ENCODE data around the gene SDHAF2. TPM values are rescaled to one million over a fixed set of nuclear protein-coding genes. Genes with fewer than 3 reads are reported as not detected.
A peak's percentile ranks its signal among the peaks of the same experiment; 100 is the strongest.

SDHAF2 gene
- total and polyA plus RNA-seq, 4 donors, result 25.5 to 46.9 (median 30.2) TPM

- TF ChIP-seq NR2F2 (IDR thresholded peaks at IDR 0.05), result no peak
Observed at GRCh38 chr11:61481806-61482205, 51.9 kb downstream of the SDHAF2 start (continued).

GRCh38 chr11:61482513-61482912 lies 52.6 kb downstream of the SDHAF2 start:
- H3K36me3 ChIP-seq (ENCODE audit: control insufficient read depth in 4 of 4, insufficient read depth in 3 of 4, low read depth in 1 of 4, low read length in 3 of 4), result no peaks in the 10 kb centered on the region
- 56% methylated on average over 7 of the region's 7 CpGs for WGBS
- H3K4me3 ChIP-seq (ENCODE audit: low read depth in 1 of 3, low read length in 3 of 3), result no peak overlapping the region
- no peak overlapping the region for H3K9ac ChIP-seq (ENCODE audit: low read depth in 1 of 2, low read length in 2 of 2)
- DNase-seq (ENCODE audit: low spot score), result no peak
- no peaks in the 10 kb centered on the region for H3K9me3 ChIP-seq (ENCODE audit: control insufficient read depth in 4 of 4, low read length in 3 of 4)
- H3K27ac ChIP-seq (ENCODE audit: low read depth in 1 of 2, low read length in 2 of 2), result no peak overlapping the region
- TF ChIP-seq FOXA2 (IDR thresholded peaks at IDR 0.05) (no peak), REST (IDR thresholded peaks at IDR 0.05) (no peak), CTCF (IDR thresholded peaks at IDR 0.05; ENCODE audit: low read depth, low read length, missing input control) (peak; percentile 30), HNF4G (IDR thresholded peaks at IDR 0.05) (no peak), ATF3 (IDR thresholded peaks at IDR 0.05) (no peak), RAD21 (IDR thresholded peaks at IDR 0.05) (peak in 1 of 2 donors; percentile 46), RXRA (IDR thresholded peaks at IDR 0.05) (no peak), TAF1 (conservative IDR thresholded peaks at IDR 0.05) (no peak), ZBTB33 (IDR thresholded peaks at IDR 0.05) (no peak)
- peaks cover under 1 to 12% (median 7%) of the 10 kb centered on the region in 4 donors for H3K4me1 ChIP-seq (ENCODE audit: control insufficient read depth in 4 of 4, insufficient read depth in 4 of 4, low read length in 3 of 4)
- H3K27me3 ChIP-seq (ENCODE audit: control insufficient read depth in 4 of 4, insufficient read depth in 4 of 4, low read length in 3 of 4), result no peaks in the 10 kb centered on the region

GRCh38 chr11:61484541-61484940 lies 54.6 kb downstream of the SDHAF2 start:
- Histone ChIP-seq H3K27ac (ENCODE audit: low read depth in 1 of 2, low read length in 2 of 2) (no peak overlapping the region), H3K36me3 (ENCODE audit: control insufficient read depth in 4 of 4, insufficient read depth in 3 of 4, low read depth in 1 of 4, low read length in 3 of 4) (no peaks in the 10 kb centered on the region), H3K4me1 (ENCODE audit: control insufficient read depth in 4 of 4, insufficient read depth in 4 of 4, low read length in 3 of 4) (peaks cover 6 to 13% (median 12%) of the 10 kb centered on the region in 4 donors), H3K27me3 (ENCODE audit: control insufficient read depth in 4 of 4, insufficient read depth in 4 of 4, low read length in 3 of 4) (no peaks in the 10 kb centered on the region), H3K9me3 (ENCODE audit: control insufficient read depth in 4 of 4, low read length in 3 of 4) (no peaks in the 10 kb centered on the region), H3K4me3 (ENCODE audit: low read depth in 1 of 3, low read length in 3 of 3) (no peak overlapping the region), H3K9ac (ENCODE audit: low read depth in 1 of 2, low read length in 2 of 2) (no peak overlapping the region)
- 77% methylated on average over 11 of the region's 11 CpGs for WGBS
- TF ChIP-seq NR2F2 (IDR thresholded peaks at IDR 0.05) (no peak), FOXA1 (IDR thresholded peaks at IDR 0.05) (no peak), YY1 (IDR thresholded peaks at IDR 0.05) (no peak), ZBTB33 (IDR thresholded peaks at IDR 0.05) (no peak), EGR1 (IDR thresholded peaks at IDR 0.05; ENCODE audit: low read depth in 2 of 2) (no peak), REST (IDR thresholded peaks at IDR 0.05) (no peak), GABPA (IDR thresholded peaks at IDR 0.05 in 1 of 2, conservative IDR thresholded peaks at IDR 0.05 in 1 of 2) (no peak), MAX (IDR thresholded peaks at IDR 0.05) (no peak), RAD21 (IDR thresholded peaks at IDR 0.05) (no peak), RXRA (IDR thresholded peaks at IDR 0.05) (no peak), TAF1 (conservative IDR thresholded peaks at IDR 0.05) (no peak)
- DNase-seq (ENCODE audit: low spot score), result no peak
